Calu3 (cell line): Measurements from ENCODE around the gene SHANK1. TPM values are rescaled to one million over a fixed set of nuclear protein-coding genes. Genes with fewer than 3 reads are reported as not detected.
"Not testable (repeated sequence)": the region's sequence is repeated elsewhere in the genome, so short reads cannot be mapped to it uniquely, and the experiment has no call there.

ENCODE experiments used
- BruUV-seq: library from RNA; stranded (reverse); fragments of 400-500 nt; replicated peaks from 2 replicates; lab custom pipeline; 2021; lab: Mats Ljungman, UMichigan
- CTCF ChIA-PET: fragments of 300-600 bp; sonication (Branson Sonifier 250); formaldehyde crosslinking; loops from one replicate; lab custom pipeline; 2022; ENCODE audit warnings: antibody characterized with exemption; lab: Charles Lee
- DNase-seq: peaks from one replicate; pipeline ENCODE4 v3.0.0; 2022
- H3K27ac Mint-ChIP-seq: one replicate; pipeline ENCODE4 v1.8.0; 2022; ENCODE audit warnings: mixed read lengths; ENCODE audit not compliant: unreplicated experiment
- H3K27me3 Mint-ChIP-seq: one replicate; pipeline ENCODE4 v1.8.0; 2022; ENCODE audit warnings: mixed read lengths; ENCODE audit not compliant: unreplicated experiment
- H3K36me3 Mint-ChIP-seq: one replicate; pipeline ENCODE4 v1.8.0; 2022; ENCODE audit warnings: mild to moderate bottlenecking, moderate library complexity, mixed read lengths; ENCODE audit not compliant: insufficient read depth, unreplicated experiment
- H3K4me1 Mint-ChIP-seq: one replicate; pipeline ENCODE4 v1.8.0; 2022; ENCODE audit warnings: mild to moderate bottlenecking, low read depth, mixed read lengths; ENCODE audit not compliant: unreplicated experiment
- H3K4me3 Mint-ChIP-seq: one replicate; pipeline ENCODE4 v1.8.0; 2022; ENCODE audit warnings: mild to moderate bottlenecking, low read depth, moderate library complexity, mixed read lengths; ENCODE audit not compliant: unreplicated experiment
- H3K9me3 Mint-ChIP-seq: one replicate; pipeline ENCODE4 v1.8.0; 2022; ENCODE audit warnings: low read depth, mixed read lengths; ENCODE audit not compliant: unreplicated experiment
- intact Hi-C: fragments of 100-400 bp; cut with micrococcal nuclease; formaldehyde crosslinking; loops from one replicate; pipeline ENCODE4 v1.10.0; 2022; ENCODE audit not compliant: unreplicated experiment
- total RNA-seq: library from RNA; stranded (reverse); gene quantifications from 2 replicates; pipeline ENCODE4 v1.2.3, GENCODE V29; 2022
- TF ChIP-seq, protein P1 (sequence below): fragments of 200-600 bp; IDR thresholded peaks from one replicate; pipeline ENCODE4 v1.8.0; 2022; ENCODE audit warnings: antibody characterized with exemption; ENCODE audit not compliant: unreplicated experiment

The SHANK1 gene
- total RNA-seq, 1 experiment from 2014 or later = not detected

DNA sequence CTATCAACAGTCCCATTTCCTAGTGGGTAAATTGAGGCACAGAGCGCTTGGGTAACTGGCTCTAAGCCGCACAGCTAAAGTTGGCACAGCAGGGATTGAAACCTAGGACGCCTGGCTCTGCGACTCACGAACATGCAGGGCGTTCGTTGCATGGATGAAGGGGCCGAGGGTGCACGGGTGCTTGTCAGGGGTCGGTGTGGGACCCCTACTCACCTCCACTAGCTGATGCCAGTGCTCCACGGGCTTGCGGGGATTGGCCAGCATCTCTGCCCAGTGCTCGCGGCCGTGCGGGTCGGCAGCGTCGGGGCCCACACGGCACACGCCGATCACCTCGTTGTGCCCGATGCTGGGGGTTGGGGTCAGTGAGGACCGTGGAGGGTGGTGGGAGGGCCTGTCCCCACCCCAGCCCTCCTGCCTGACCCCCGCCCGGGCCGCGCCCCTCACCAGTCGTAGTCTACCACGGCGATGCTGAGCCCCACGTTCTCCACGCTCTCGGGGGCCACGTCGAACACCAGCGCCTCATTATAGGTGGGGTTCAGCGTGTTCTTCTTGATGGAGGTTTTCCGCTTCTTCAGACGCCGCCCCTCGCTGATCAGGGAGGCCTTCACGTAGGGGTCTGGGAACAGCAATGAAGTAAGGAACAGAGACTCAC is 94.5 kb downstream of the SHANK1 start:
- CTCF ChIA-PET = no interaction called here
- no peaks in the 10 kb centered on the region for H3K36me3 Mint-ChIP-seq
- no TSS peak for BruUV-seq

DNA sequence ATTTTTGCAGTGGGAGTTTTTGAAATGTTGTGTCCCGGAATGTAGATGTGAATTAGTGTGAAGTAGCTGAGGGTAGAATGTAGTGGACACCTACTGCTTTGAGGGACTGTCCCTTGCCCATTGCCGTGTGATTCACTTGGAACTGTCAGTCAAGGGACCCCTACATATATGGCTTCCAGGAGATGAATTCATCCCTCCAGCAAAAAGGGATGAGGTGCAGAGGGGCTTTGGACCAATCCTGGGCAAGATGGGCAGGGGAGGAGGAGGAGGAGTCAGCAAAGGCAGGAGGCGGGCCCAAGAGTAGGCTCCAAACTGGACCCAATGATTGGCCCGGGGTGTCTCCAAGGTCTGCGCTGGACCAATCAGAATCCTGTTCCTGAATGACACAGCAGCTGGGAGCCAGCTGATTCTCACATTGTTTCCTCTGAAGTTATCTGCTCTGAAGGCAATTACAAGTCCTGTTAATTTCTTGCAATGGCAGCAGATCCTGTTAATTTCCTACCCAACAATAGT is 99.2 kb downstream of the SHANK1 start:
- CTCF ChIA-PET = not testable (repeated sequence)

More for the DNA sequence above, 94.5 kb downstream of the SHANK1 start:
- H3K27ac Mint-ChIP-seq = no peak overlapping the region
- no peaks in the 10 kb centered on the region for H3K4me1 Mint-ChIP-seq
- no peak for DNase-seq
- intact Hi-C loops = no loop called here
- peaks cover 50% of the 10 kb centered on the region for H3K27me3 Mint-ChIP-seq
- no peaks in the 10 kb centered on the region for H3K9me3 Mint-ChIP-seq
- TF ChIP-seq, protein P1, sequence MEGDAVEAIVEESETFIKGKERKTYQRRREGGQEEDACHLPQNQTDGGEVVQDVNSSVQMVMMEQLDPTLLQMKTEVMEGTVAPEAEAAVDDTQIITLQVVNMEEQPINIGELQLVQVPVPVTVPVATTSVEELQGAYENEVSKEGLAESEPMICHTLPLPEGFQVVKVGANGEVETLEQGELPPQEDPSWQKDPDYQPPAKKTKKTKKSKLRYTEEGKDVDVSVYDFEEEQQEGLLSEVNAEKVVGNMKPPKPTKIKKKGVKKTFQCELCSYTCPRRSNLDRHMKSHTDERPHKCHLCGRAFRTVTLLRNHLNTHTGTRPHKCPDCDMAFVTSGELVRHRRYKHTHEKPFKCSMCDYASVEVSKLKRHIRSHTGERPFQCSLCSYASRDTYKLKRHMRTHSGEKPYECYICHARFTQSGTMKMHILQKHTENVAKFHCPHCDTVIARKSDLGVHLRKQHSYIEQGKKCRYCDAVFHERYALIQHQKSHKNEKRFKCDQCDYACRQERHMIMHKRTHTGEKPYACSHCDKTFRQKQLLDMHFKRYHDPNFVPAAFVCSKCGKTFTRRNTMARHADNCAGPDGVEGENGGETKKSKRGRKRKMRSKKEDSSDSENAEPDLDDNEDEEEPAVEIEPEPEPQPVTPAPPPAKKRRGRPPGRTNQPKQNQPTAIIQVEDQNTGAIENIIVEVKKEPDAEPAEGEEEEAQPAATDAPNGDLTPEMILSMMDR = no peak
- no peak overlapping the region for H3K4me3 Mint-ChIP-seq

DNA sequence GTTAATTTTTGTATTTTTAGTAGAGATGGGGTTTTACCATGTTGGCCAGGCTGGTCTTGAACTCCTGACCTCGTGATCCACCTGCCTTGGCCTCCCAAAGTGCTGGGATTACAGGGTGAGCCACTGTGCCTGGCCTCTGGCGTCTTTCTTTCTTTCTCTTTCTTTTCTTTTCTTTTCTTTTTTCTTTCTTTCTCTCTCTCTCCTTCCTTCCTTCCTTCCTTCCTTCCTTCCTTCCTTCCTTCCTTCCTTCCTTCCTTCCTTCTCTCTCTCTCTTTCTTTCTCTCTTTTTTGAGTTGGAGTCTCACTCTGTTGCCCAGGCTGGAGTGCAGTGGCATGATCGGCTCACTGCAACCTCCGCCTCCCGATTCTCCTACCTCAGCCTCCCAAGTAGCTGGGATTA is 100.4 kb downstream of the SHANK1 start:
- H3K36me3 Mint-ChIP-seq, H3K27ac Mint-ChIP-seq, BruUV-seq, CTCF ChIA-PET, DNase-seq, H3K4me3 Mint-ChIP-seq, intact Hi-C loops, H3K9me3 Mint-ChIP-seq, H3K4me1 Mint-ChIP-seq: not testable (repeated sequence)
- H3K27me3 Mint-ChIP-seq = peaks cover 27% of the 10 kb centered on the region

More for the DNA sequence above, 99.2 kb downstream of the SHANK1 start:
- DNase-seq, H3K4me1 Mint-ChIP-seq, H3K36me3 Mint-ChIP-seq, BruUV-seq, H3K27ac Mint-ChIP-seq, intact Hi-C loops, H3K9me3 Mint-ChIP-seq, H3K4me3 Mint-ChIP-seq: not testable (repeated sequence)
- H3K27me3 Mint-ChIP-seq = peaks cover 27% of the 10 kb centered on the region

DNA sequence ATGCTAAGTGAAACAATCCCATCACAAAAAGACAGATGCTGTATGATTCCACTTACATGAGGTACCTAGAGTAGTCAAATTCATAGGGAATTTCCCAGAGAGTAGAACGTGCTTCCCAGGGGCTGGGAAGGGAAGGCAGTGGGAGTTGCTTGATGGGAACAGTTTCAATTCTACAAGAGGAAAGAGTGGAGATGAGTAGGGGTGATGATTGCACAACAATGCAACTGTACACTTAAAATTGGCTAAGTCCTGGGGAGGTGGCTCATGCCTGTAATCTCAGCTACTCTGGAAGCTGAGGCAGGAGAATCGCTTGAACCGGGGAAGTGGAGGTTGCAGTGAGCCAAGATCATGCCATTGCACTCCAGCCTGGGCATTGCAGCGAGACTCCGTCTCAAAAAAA is 101.2 kb downstream of the SHANK1 start:
- H3K36me3 Mint-ChIP-seq, BruUV-seq, H3K4me3 Mint-ChIP-seq, DNase-seq, H3K9me3 Mint-ChIP-seq, H3K27ac Mint-ChIP-seq, CTCF ChIA-PET, intact Hi-C loops, H3K4me1 Mint-ChIP-seq: not testable (repeated sequence)
- H3K27me3 Mint-ChIP-seq = peaks cover 27% of the 10 kb centered on the region

DNA sequence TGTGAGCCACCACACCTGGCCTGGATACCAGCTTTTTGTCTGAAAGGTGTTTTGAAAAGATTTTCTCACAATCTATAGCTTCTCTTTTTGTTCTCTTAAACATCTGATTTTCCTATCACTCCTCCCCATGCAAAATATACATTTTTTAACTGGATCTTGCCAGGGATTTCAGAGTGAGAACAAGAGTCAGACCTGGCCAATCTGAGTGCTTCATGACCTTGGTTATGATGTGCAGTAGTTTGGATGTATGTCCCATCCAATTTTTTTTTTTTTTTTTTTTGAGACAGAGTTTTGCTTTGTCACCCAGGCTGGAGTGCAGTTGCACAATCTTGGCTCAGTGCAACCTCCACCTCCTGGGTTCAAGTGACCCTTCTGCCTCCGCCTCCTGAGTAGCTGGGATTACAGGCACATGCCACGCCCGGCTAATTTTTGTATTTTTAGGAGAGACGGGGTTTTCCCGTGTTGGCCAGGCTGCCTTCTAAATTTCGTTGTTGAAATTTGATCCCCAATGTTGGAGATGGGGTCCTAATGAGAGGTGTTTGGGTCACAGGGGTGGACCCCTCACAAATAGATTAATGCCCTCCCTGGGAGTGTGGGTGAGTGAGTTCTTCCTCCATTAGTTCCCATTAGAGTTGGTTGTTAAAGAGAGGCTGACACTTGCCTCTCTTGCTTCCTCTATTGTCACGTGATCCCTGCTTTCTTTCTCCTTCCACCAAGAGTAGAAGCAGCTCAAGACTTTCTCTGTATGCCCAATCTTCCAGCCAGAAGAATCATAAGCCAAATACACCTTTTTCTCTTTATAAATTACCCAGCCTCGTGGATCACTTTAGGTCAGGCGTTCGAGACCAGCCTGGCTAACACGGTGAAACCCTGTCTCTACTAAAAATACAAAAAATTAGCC is 106.8 kb downstream of the SHANK1 start:
- H3K27me3 Mint-ChIP-seq, CTCF ChIA-PET, H3K27ac Mint-ChIP-seq, H3K4me3 Mint-ChIP-seq, intact Hi-C loops, DNase-seq, BruUV-seq, H3K36me3 Mint-ChIP-seq, H3K4me1 Mint-ChIP-seq, H3K9me3 Mint-ChIP-seq: not testable (repeated sequence)

Other genes starting within 250 kb of the SHANK1 start
- 200 and 214 TPM in 2 replicates for gene EMC10, start 243.3 kb downstream of the SHANK1 start, total RNA-seq
- gene GARIN5A, start 243.0 kb downstream of the SHANK1 start, total RNA-seq = 6.0 and 7.8 TPM in 2 replicates
- 33.5 and 38.6 TPM in 2 replicates for gene JOSD2, start 208.6 kb downstream of the SHANK1 start, total RNA-seq
- not detected in 2 replicates for gene ASPDH, start 205.9 kb downstream of the SHANK1 start, total RNA-seq
- not detected in 2 replicates for gene LRRC4B, start 151.4 kb downstream of the SHANK1 start, total RNA-seq
- gene SYT3, start 79.9 kb downstream of the SHANK1 start, total RNA-seq = not detected in 2 replicates
- gene C19orf81, start 70.4 kb downstream of the SHANK1 start, total RNA-seq = not detected in 2 replicates
- gene CLEC11A, start 3.6 kb upstream of the SHANK1 start, total RNA-seq = 2.3 and 2.4 TPM in 2 replicates
- not detected in 2 replicates for gene GPR32, start 50.7 kb upstream of the SHANK1 start, total RNA-seq
- not detected in 2 replicates for gene ACP4, start 70.6 kb upstream of the SHANK1 start, total RNA-seq
- gene KLK1, start 104.0 kb upstream of the SHANK1 start, total RNA-seq = not detected in 2 replicates
- gene KLK15, start 113.8 kb upstream of the SHANK1 start, total RNA-seq = not detected in 2 replicates
- not detected in 2 replicates for gene KLK3, start 135.1 kb upstream of the SHANK1 start, total RNA-seq
- gene KLK2, start 153.6 kb upstream of the SHANK1 start, total RNA-seq = not detected in 2 replicates
- gene KLK4, start 191.6 kb upstream of the SHANK1 start, total RNA-seq = not detected in 2 replicates
- 0.24 and 0.38 TPM in 2 replicates for gene KLK5, start 233.2 kb upstream of the SHANK1 start, total RNA-seq
- 269 and 350 TPM in 2 replicates for gene KLK6, start 249.8 kb upstream of the SHANK1 start, total RNA-seq